HepG2 (cell line): ENCODE measurements around the gene NUTF2. TPM values are rescaled to one million over a fixed set of nuclear protein-coding genes. Genes with fewer than 3 reads are reported as not detected.

Source experiments
- ELF3 ChIP-seq: IDR thresholded peaks from 2 replicates; pipeline ENCODE4 v1.6.1; 2016; ENCODE audit warnings: missing genetic modification reagents, missing compliant biosample characterization
- KDM1A ChIP-seq: IDR thresholded peaks from 2 replicates; pipeline ENCODE4 v1.6.1; 2016; ENCODE audit warnings: missing compliant biosample characterization
- MXI1 ChIP-seq: IDR thresholded peaks from 3 replicates; pipeline ENCODE4 v1.6.1; 2012; ENCODE audit warnings: low read depth, low read length, inconsistent platforms, borderline replicate concordance
- NFE2L1 ChIP-seq: sonication (generic); formaldehyde crosslinking; IDR thresholded peaks from 2 replicates; pipeline ENCODE4 v1.4.0; 2020; ENCODE audit warnings: missing genetic modification reagents, mild to moderate bottlenecking, borderline replicate concordance
- NR3C1 ChIP-seq: sonication (generic); formaldehyde crosslinking; IDR thresholded peaks from 2 replicates; pipeline ENCODE4 v1.4.0; 2020; ENCODE audit warnings: missing genetic modification reagents
- PHF8 ChIP-seq: sonication (generic); formaldehyde crosslinking; IDR thresholded peaks from 2 replicates; pipeline ENCODE4 v1.5.0; 2020; ENCODE audit warnings: missing genetic modification reagents
- SUZ12 ChIP-seq: fragments of 150-350 bp; IDR thresholded peaks from 2 replicates; pipeline ENCODE4 v1.6.1; 2014; ENCODE audit warnings: low read depth, low read length
- XBP1 ChIP-seq: sonication (generic); formaldehyde crosslinking; IDR thresholded peaks from 2 replicates; pipeline ENCODE4 v1.5.0; 2020; ENCODE audit warnings: missing genetic modification reagents
- ZNF251 ChIP-seq: sonication (generic); formaldehyde crosslinking; IDR thresholded peaks from 2 replicates; pipeline ENCODE4 v1.9.0; 2021; ENCODE audit warnings: mild to moderate bottlenecking, missing genetic modification reagents
- ZNF256 ChIP-seq: sonication (generic); formaldehyde crosslinking; conservative IDR thresholded peaks from 2 replicates; pipeline ENCODE4 v1.4.0; 2020; ENCODE audit warnings: missing genetic modification reagents
- ZNF3 ChIP-seq: IDR thresholded peaks from 2 replicates; pipeline ENCODE4 v1.7.0; 2017; ENCODE audit warnings: inconsistent platforms
- ZNF33A ChIP-seq: sonication (generic); formaldehyde crosslinking; IDR thresholded peaks from 2 replicates; pipeline ENCODE4 v1.5.1; 2020; ENCODE audit warnings: missing genetic modification reagents, mild to moderate bottlenecking, moderate library complexity, borderline replicate concordance
- ZNF431 ChIP-seq: sonication (generic); formaldehyde crosslinking; IDR thresholded peaks from 2 replicates; pipeline ENCODE4 v1.9.0; 2022; ENCODE audit warnings: missing genetic modification reagents, low read depth, mild to moderate bottlenecking, borderline replicate concordance
- ZNF563 ChIP-seq: sonication (generic); formaldehyde crosslinking; IDR thresholded peaks from 2 replicates; pipeline ENCODE4 v1.8.0; 2022; ENCODE audit warnings: mild to moderate bottlenecking, moderate library complexity, missing genetic modification reagents
- ZNF747 ChIP-seq: sonication (generic); formaldehyde crosslinking; IDR thresholded peaks from 2 replicates; pipeline ENCODE4 v1.8.1; 2023; ENCODE audit warnings: missing genetic modification reagents, mild to moderate bottlenecking, borderline replicate concordance
- ZSCAN30 ChIP-seq: sonication (generic); formaldehyde crosslinking; IDR thresholded peaks from 2 replicates; pipeline ENCODE4 v1.5.0; 2020; ENCODE audit warnings: mild to moderate bottlenecking, missing genetic modification reagents
- polyA plus RNA-seq, 8 experiments: library from polyadenylated mRNA; depleted of rRNA in 3 of 8; stranded (reverse) in 7 of 8; unstranded in 1 of 8; fragments of >200 nt; fragmentation: Illumina TruSeq in 4 of 8; extraction: Trizol in 4 of 8; gene quantifications; 2 replicates each; pipeline versions ENCODE4 v1.2.1 to v1.2.3, GENCODE V29; 2011 to 2016; ENCODE audit warnings: low read depth in 4 of 8, missing spikeins in 1 of 8, mixed read lengths in 1 of 8; ENCODE audit not compliant: insufficient read depth in 1 of 8
- total RNA-seq, 5 experiments: library from RNA; depleted of rRNA; stranded (reverse); fragments of >200 nt; fragmentation: Illumina TruSeq; extraction: Trizol; gene quantifications; 2 replicates each; pipeline ENCODE4 v1.2.3, GENCODE V29; 2016; ENCODE audit warnings: low read depth in 1 of 5
- TF ChIP-seq, protein P1 (sequence below): sonication (generic); formaldehyde crosslinking; IDR thresholded peaks from 2 replicates; pipeline ENCODE4 v1.5.0; 2020; ENCODE audit warnings: missing genetic modification reagents
- TF ChIP-seq, protein P2 (sequence below): sonication (generic); formaldehyde crosslinking; conservative IDR thresholded peaks from 2 replicates; pipeline ENCODE4 v1.8.0; 2022; ENCODE audit warnings: low read depth, missing genetic modification reagents
- TF ChIP-seq, protein P3 (sequence below), 2 experiments: sonication (generic) in 1 of 2; formaldehyde crosslinking in 1 of 2; IDR thresholded peaks; 2 replicates each; pipeline versions ENCODE4 v1.6.1 to v1.9.0; 2014 to 2022; ENCODE audit warnings: antibody characterized with exemption in 1 of 2, borderline replicate concordance in 1 of 2, inconsistent platforms in 1 of 2, low read depth in 1 of 2, missing genetic modification reagents in 1 of 2
- TF ChIP-seq, protein P4 (sequence below): sonication (generic); formaldehyde crosslinking; IDR thresholded peaks from 2 replicates; pipeline ENCODE4 v1.4.0; 2020; ENCODE audit warnings: missing genetic modification reagents
- TF ChIP-seq, protein P5 (sequence below): sonication (generic); formaldehyde crosslinking; IDR thresholded peaks from 2 replicates; pipeline ENCODE4 v1.4.0; 2020; ENCODE audit warnings: missing genetic modification reagents

The NUTF2 gene
- total and polyA plus RNA-seq, 2 of the 13 experiments (the other 11 are each of a cell fraction or from before 2014, with no cell fraction given), result 168 to 214 TPM

DNA sequence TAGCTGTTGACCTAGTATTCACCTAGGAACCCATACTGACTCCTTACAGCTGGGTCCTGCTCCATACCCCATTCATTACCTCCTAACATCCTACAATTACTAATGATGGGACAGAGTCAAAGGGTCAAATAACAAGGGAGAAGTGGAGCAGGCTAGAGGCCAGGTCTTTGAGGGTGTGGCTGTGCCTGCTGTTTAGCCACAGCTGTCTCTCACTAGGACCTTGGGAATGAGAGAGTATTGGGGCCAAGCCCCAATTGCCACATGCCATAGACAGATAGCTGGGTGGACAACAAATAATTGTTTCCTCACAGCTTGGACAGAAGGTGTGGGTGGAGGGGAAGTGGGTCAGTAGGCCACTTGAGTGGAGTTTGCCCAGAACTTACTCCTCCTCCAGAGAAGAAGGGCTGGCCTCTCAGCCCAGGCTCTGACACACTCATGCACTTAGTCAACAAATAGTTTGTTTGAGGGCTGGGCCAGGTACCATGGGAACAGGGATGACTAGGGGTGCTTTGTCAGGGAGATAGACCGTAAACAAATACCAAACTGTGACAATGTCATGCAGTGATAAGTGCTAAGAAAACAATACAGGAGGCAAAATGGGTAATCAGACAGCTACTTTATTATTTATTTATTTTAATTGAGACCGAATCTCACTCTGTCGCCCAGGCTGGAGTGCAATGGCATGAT lies 11.0 kb downstream of the NUTF2 start (continued):
- TF ChIP-seq, protein P1, sequence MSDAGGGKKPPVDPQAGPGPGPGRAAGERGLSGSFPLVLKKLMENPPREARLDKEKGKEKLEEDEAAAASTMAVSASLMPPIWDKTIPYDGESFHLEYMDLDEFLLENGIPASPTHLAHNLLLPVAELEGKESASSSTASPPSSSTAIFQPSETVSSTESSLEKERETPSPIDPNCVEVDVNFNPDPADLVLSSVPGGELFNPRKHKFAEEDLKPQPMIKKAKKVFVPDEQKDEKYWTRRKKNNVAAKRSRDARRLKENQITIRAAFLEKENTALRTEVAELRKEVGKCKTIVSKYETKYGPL (CRISPR knock-in tag), result no peak
- TF ChIP-seq, protein P2, sequence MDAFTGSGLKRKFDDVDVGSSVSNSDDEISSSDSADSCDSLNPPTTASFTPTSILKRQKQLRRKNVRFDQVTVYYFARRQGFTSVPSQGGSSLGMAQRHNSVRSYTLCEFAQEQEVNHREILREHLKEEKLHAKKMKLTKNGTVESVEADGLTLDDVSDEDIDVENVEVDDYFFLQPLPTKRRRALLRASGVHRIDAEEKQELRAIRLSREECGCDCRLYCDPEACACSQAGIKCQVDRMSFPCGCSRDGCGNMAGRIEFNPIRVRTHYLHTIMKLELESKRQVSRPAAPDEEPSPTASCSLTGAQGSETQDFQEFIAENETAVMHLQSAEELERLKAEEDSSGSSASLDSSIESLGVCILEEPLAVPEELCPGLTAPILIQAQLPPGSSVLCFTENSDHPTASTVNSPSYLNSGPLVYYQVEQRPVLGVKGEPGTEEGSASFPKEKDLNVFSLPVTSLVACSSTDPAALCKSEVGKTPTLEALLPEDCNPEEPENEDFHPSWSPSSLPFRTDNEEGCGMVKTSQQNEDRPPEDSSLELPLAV (CRISPR knock-in tag), result no peak
- no peak for TF ChIP-seq ZNF563 (CRISPR knock-in tag)
- no peak for TF ChIP-seq ZNF747 (CRISPR knock-in tag)
- TF ChIP-seq ZNF3, result no peak
- no peak for TF ChIP-seq ZNF256 (CRISPR knock-in tag)
- TF ChIP-seq NFE2L1 (CRISPR knock-in tag), result no peak
- no peak for TF ChIP-seq SUZ12
- TF ChIP-seq NR3C1 (CRISPR knock-in tag), result no peak
- TF ChIP-seq ZNF33A (CRISPR knock-in tag), result no peak
- no peak for TF ChIP-seq PHF8 (CRISPR knock-in tag)
- TF ChIP-seq MXI1, result peak; percentile 98
- TF ChIP-seq, protein P3, sequence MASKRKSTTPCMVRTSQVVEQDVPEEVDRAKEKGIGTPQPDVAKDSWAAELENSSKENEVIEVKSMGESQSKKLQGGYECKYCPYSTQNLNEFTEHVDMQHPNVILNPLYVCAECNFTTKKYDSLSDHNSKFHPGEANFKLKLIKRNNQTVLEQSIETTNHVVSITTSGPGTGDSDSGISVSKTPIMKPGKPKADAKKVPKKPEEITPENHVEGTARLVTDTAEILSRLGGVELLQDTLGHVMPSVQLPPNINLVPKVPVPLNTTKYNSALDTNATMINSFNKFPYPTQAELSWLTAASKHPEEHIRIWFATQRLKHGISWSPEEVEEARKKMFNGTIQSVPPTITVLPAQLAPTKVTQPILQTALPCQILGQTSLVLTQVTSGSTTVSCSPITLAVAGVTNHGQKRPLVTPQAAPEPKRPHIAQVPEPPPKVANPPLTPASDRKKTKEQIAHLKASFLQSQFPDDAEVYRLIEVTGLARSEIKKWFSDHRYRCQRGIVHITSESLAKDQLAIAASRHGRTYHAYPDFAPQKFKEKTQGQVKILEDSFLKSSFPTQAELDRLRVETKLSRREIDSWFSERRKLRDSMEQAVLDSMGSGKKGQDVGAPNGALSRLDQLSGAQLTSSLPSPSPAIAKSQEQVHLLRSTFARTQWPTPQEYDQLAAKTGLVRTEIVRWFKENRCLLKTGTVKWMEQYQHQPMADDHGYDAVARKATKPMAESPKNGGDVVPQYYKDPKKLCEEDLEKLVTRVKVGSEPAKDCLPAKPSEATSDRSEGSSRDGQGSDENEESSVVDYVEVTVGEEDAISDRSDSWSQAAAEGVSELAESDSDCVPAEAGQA (IDR thresholded peaks at IDR 0.05; ENCODE audit: low read depth), result no peak
- TF ChIP-seq, protein P3 (CRISPR knock-in tag; IDR thresholded peaks at IDR 0.05; ENCODE audit: borderline replicate concordance), result no peak
- TF ChIP-seq ZNF431 (CRISPR knock-in tag), result 0 out of 2 replicates have a peak, but pooled peaks have one; percentile 24
- no peak for TF ChIP-seq ZNF251
- TF ChIP-seq, protein P4, sequence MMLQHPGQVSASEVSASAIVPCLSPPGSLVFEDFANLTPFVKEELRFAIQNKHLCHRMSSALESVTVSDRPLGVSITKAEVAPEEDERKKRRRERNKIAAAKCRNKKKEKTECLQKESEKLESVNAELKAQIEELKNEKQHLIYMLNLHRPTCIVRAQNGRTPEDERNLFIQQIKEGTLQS (CRISPR knock-in tag), result no peak
- no peak for TF ChIP-seq XBP1 (CRISPR knock-in tag)
- TF ChIP-seq, protein P5, sequence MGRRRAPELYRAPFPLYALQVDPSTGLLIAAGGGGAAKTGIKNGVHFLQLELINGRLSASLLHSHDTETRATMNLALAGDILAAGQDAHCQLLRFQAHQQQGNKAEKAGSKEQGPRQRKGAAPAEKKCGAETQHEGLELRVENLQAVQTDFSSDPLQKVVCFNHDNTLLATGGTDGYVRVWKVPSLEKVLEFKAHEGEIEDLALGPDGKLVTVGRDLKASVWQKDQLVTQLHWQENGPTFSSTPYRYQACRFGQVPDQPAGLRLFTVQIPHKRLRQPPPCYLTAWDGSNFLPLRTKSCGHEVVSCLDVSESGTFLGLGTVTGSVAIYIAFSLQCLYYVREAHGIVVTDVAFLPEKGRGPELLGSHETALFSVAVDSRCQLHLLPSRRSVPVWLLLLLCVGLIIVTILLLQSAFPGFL (CRISPR knock-in tag), result no peak
- no peak for TF ChIP-seq ZSCAN30 (CRISPR knock-in tag)
- no peak for TF ChIP-seq KDM1A
- peak; percentile 75 for TF ChIP-seq ELF3 (CRISPR knock-in tag)
